Inferior parietal cortex (tissue), 1 donor: Measurements from ENCODE around the gene SH3BP5L.
"Not testable (repeated sequence)": the region's sequence is repeated elsewhere in the genome, so short reads cannot be mapped to it uniquely, and the experiment has no call there.

Source experiments
- DNase-seq: peaks from one replicate; pipeline ENCODE4 v3.0.0-alpha.2; 2016; ENCODE audit errors: extremely low spot score

The SH3BP5L gene

GRCh38 chr1:248810000-248810726 lies 15.6 kb downstream of the SH3BP5L start:
- no peak for DNase-seq

DNA sequence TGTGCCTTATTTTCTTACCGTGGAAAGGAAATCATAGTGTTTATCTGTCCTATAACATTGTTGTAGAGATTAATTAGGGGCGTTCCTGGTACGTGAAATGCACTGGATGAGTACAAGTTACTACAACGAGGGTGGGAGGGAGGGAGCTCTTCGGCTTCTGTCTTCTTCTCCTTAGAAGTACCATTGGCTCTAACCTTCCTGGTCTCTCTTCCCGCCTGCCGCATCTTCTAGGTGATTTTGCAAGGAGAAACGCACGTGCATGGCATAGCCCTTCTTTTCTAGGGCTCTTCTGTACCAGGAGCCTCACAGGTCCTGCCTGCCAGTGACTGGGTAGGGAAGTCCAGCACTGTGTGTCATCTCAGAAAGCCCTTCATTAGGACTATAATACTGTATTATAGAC lies 16.8 kb downstream of the SH3BP5L start:
- no peak for DNase-seq

DNA sequence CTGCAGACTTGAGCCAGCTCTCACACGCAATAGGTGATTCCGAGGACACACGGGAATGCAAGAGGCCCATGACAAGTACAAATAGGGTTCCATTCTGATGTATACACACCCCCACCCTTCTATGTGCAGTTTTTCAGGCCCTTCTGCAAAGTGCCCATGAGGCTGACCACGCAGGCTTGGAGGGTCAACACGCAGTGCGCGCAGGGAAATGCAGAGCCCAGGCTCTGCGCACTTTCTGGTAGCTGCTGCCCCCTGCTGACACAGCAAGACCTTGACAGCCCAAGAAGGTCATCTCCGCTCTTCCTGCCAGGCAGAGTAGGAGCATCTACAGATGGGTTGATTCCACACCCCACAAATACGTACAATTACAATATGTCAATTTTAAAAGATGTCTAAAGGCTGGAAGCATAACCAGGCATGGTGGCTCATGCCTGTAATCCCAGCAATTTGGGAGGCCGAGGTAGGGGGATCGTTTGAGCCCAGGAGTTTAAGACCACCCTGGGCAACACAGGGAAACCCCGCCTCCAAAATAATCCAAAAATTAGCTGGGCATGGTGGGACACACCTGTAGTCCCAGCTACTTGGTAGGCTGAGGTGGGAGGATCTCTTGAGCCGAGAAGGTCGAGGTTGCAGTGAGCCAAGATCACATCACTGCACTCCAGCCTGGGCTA lies 18.5 kb downstream of the SH3BP5L start:
- DNase-seq = peak; percentile 72

DNA sequence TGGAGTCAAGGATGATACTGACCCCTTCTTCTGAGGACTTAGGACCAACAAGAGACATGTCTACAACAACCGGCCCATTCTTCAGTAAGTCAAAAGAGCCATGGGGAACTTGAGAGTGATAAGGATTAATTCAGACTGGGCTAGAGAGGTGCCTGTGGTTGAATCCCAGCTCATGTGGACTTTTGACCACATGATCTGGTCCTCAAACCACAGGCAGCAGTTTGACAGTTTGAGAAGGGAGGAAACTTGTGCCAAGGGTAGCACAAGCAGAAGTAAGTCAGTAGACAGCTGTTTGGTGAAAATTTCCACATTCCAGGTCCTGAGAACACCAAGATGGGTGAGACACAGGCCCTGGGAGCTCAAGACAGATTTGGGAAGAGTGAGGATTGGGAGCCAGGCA lies 19.8 kb downstream of the SH3BP5L start:
- DNase-seq = no peak

DNA sequence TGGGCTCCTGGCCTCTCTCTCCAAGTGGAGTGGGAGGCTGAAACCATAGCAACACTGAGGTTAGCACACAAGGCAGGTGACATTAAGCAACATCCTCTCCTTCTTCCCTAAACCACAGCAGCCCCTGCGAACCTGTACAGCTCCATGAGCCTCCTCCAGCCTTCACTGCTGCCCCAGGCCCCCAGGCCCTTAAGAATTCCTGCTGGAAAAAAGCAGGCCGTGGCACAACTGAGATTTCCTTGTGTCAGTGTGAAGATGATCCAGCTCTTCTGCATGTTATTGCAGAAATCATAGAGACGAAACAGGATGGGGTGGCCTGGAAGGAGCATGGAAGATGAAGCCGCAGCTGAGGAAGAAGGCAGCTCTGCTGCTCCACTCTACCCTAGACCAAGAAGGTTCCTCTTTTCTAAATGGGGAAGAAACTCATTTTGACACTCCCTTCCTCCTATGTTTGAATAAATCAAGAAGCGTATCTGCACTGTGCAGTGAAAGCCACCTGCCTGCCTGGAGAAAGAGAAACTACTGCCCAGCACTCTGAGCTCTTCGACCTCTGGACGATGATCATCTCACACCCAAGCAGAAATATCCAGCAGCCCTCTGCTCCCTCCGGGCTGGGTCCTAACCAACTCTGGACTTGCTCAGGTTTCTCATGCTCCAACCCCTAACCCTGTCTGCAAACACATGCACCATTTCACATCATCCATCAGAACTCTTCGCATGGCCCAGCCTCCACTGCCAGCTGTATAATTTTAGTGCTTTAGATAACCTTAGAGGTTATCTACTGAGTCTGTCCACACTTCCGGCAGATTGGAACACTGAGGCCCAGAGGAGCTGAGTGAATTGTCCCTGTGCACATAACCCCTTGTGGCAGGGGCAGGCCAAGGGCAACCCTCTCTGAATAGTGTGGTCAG lies 20.7 kb downstream of the SH3BP5L start:
- peak; percentile 10 for DNase-seq

DNA sequence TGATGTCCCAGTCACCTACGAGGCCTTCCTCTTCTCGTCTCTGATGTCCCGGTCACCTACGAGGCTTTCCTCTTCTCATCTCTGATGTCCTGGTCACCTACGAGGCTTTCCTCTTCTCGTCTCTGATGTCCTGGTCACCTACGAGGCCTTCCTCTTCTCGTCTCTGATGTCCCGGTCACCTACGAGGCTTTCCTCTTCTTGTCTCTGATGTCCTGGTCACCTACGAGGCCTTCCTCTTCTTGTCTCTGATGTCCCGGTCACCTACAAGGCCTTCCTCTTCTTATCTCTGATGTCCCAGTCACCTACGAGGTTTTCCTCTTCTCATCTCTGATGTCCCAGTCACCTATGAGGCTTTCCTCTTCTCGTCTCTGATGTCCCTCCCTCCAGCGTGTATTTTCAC lies 22.2 kb downstream of the SH3BP5L start:
- not testable (repeated sequence) for DNase-seq

- no peak for DNase-seq
Observed at GRCh38 chr1:248802454-248802853, 23.3 kb downstream of the SH3BP5L start.

GRCh38 chr1:248800459-248800858 lies 25.3 kb downstream of the SH3BP5L start:
- no peak for DNase-seq

DNA sequence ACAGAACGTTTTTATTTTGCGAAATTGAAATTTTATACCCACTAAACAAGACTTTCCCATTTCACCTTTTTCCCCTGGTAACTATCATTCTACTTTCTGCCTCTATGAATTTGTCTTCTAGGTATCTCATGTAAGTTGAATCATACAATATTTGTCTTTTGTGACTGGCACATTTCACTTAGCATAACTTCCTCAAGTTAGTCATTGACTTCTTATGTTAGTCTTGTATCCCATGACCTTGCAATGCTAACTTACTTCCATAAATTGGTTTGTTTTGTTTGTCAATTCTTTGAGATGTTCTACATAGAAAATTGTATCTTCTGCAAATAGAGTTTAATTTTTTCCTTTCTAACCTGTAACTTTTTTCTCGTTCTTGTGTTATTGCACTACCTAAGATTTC lies 26.9 kb downstream of the SH3BP5L start:
- DNase-seq = no peak

GRCh38 chr1:248794663-248795062 lies 31.1 kb downstream of the SH3BP5L start:
- not testable (repeated sequence) for DNase-seq

DNA sequence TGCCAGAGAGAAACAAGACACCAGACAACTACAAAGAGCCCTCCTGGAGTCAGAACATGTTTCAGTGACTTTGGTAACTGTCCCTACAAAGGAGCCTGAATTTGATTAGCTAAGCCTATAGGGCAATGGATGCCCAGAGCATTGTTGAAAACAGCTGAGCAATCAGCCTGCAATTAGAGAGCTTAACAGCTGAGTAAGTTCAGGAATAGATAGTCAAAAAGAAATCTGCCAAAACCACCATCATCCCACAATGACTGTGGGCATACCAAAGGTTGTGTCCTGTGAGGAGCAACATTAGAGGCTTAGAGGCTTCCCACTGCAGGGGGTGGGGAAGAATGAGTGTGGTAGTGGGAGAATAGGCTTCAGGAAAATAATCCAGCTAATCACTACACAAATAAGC lies 32.1 kb downstream of the SH3BP5L start:
- no peak for DNase-seq

GRCh38 chr1:248792342-248792741 lies 33.4 kb downstream of the SH3BP5L start:
- no peak for DNase-seq

GRCh38 chr1:248791010-248791409 lies 34.7 kb downstream of the SH3BP5L start:
- no peak for DNase-seq

- no peak for DNase-seq
Observed at GRCh38 chr1:248790456-248790855, 35.3 kb downstream of the SH3BP5L start.

- not testable (repeated sequence) for DNase-seq
Observed at GRCh38 chr1:248789337-248789736, 36.4 kb downstream of the SH3BP5L start.

DNA sequence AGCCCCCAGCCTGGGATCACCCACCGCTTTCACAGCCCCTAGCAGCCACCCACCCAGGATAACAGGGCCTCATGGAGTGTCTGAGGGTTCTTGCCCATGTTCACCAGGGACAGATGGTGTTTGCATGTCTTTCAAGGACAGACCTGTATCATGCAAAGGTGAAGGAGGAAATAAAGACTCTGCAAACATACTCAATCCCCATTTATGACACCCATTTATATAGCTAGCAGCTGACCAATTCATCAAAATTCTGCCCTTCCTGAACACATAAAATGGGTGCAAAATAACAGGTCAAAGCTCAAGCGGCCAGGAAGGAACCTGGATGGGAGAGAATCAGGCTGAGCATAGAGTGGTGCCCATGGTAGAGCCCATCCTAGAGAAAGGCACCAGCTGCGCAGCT lies 37.4 kb downstream of the SH3BP5L start:
- DNase-seq = no peak

GRCh38 chr1:248787430-248787829 lies 38.3 kb downstream of the SH3BP5L start:
- DNase-seq = no peak

DNA sequence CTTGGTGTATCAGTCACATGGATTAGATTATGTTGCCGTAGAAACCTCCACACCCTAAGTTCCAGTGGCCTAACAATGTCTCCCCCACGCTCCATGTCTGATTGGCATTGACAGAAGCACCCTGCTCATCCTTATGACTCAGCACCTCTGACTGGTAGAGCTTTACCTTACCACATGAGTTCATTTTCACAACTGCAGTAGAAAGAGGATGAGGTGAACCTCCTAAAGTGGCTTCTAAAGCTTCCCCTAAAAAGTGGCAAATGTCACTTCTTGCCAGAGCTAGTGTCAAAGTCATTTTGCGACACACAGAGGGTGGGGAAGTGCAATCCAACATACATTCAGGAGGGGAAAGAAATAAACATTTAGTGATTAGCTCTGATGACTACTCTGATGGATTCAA lies 39.6 kb downstream of the SH3BP5L start:
- DNase-seq = no peak

DNA sequence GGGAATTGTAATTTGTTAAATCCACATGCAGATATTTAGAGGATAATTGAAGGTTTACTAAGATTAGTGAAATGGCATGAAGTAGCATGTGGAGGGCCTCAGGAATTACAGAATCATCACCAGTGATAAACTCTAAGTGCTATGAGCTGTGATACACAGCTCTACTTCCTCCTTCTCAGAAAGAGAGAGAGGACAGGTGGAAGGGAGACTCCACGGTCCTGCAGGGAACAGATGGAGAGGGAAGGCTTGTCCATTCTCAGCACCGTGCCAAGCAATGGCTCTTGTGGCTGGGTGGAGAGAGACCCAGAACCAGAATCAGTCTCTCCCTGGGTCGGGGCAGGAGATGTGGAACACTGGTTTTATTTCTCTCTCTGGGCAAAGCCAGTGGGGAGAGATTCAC lies 42.3 kb downstream of the SH3BP5L start:
- no peak for DNase-seq

- DNase-seq = no peak
Observed at GRCh38 chr1:248782416-248783141, 43.1 kb downstream of the SH3BP5L start.

- no peak for DNase-seq
Observed at GRCh38 chr1:248779350-248779749, 46.4 kb downstream of the SH3BP5L start.

- no peak for DNase-seq
Observed at GRCh38 chr1:248778906-248779305, 46.8 kb downstream of the SH3BP5L start.
